GM12878 (cell line): Measurements from ENCODE around the gene FEV. TPM values are rescaled to one million over a fixed set of nuclear protein-coding genes. Genes with fewer than 3 reads are reported as not detected.

Source experiments
- ATAC-seq: fragments of 200-7000 bp; cut with Tn5 transposase; 3 replicates; pipeline ENCODE4 v1.9.1; 2020; ENCODE audit warnings: mild to moderate bottlenecking, moderate library complexity
- BruUV-seq: library from RNA; stranded (reverse); fragments of 400-500 nt; replicated peaks from 2 replicates; lab custom pipeline; 2021; lab: Mats Ljungman, UMichigan
- CTCF ChIA-PET: fragments of 300-600 bp; sonication (Branson Sonifier 250); formaldehyde crosslinking; extraction: SDS; loops from one replicate; lab custom pipeline; 2021; ENCODE audit warnings: inconsistent platforms; lab: Yijun Ruan, JAX
- POLR2A ChIA-PET: fragments of 350-600 bp; formaldehyde crosslinking; extraction: SDS; loops from one replicate; lab custom pipeline; 2021; ENCODE audit warnings: inconsistent platforms; lab: Charles Lee
- RAD21 ChIA-PET: fragments of 300-600 bp; sonication (Branson Sonifier 250); formaldehyde crosslinking; loops from one replicate; lab custom pipeline; 2023; ENCODE audit warnings: antibody characterized with exemption; ENCODE audit not compliant: unreplicated experiment; lab: Charles Lee
- SMC1A ChIA-PET: fragments of 300-600 bp; sonication (Branson Sonifier 250); formaldehyde crosslinking; loops from one replicate; lab custom pipeline; 2023; ENCODE audit not compliant: unreplicated experiment, uncharacterized antibody; lab: Charles Lee
- DNase-seq: peaks from one replicate; pipeline ENCODE4 v3.0.0-alpha.2; 2011; ENCODE audit warnings: low read depth, low spot score
- FAIRE-seq: peaks from 3 replicates; lab custom pipeline; 2011; peaks lifted over from hg19 to GRCh38; lab: Jason Lieb, UNC
- H2AFZ ChIP-seq: 2 replicates; pipeline ENCODE4 v1.6.0; 2011; ENCODE audit warnings: low read depth, low read length, control low read depth; ENCODE audit not compliant: control insufficient read depth
- H3K27ac ChIP-seq: 2 replicates; pipeline ENCODE4 v1.5.1; 2011; ENCODE audit warnings: control low read depth; ENCODE audit not compliant: control insufficient read depth, insufficient read depth
- H3K27me3 ChIP-seq, 2 experiments: replicated peaks in 1 of 2; 2 replicates each; pipeline versions ENCODE4 v1.6.0 to v1.6.1; 2011; ENCODE audit warnings: low read length in 1 of 2; ENCODE audit not compliant: control insufficient read depth in 2 of 2, insufficient read depth in 2 of 2
- H3K36me3 ChIP-seq, 2 experiments: 2 replicates each; pipeline ENCODE4 v1.5.1; 2011; ENCODE audit warnings: low read length in 1 of 2; ENCODE audit not compliant: control insufficient read depth in 2 of 2, insufficient read depth in 2 of 2
- H3K4me1 ChIP-seq: 2 replicates; pipeline ENCODE4 v1.6.1; 2011; ENCODE audit warnings: mild to moderate bottlenecking, low read length, moderate library complexity, mixed read lengths; ENCODE audit not compliant: control insufficient read depth, insufficient read depth
- H3K4me2 ChIP-seq: 2 replicates; pipeline ENCODE4 v1.6.0; 2011; ENCODE audit warnings: control low read depth; ENCODE audit not compliant: control insufficient read depth, insufficient read depth
- H3K4me3 ChIP-seq: fragments of 200-600 bp; sonication (generic); 2 replicates; pipeline ENCODE4 v1.5.1; 2016
- H3K79me2 ChIP-seq: 2 replicates; pipeline ENCODE4 v1.6.0; 2011; ENCODE audit warnings: low read length; ENCODE audit not compliant: control insufficient read depth, insufficient read depth
- H3K9ac ChIP-seq: 2 replicates; pipeline ENCODE4 v1.8.0; 2011; ENCODE audit warnings: low read length, control low read depth, mixed read lengths; ENCODE audit not compliant: control insufficient read depth, insufficient read depth
- H3K9me3 ChIP-seq: replicated peaks from 3 replicates; pipeline ENCODE4 v1.5.1; 2011; ENCODE audit warnings: mild to moderate bottlenecking, low read length; ENCODE audit not compliant: control insufficient read depth, insufficient read depth
- H4K20me1 ChIP-seq: 2 replicates; pipeline ENCODE4 v1.6.0; 2011; ENCODE audit not compliant: control insufficient read depth, insufficient read depth
- CTCF ChIP-seq, 3 experiments: IDR thresholded peaks in 2 of 3; conservative IDR thresholded peaks in 1 of 3; 2 replicates each; pipeline ENCODE4 v1.5.1; 2011; ENCODE audit warnings: low read depth in 3 of 3, low read length in 3 of 3, mild to moderate bottlenecking in 3 of 3, control low read depth in 2 of 3, moderate library complexity in 2 of 3, inconsistent platforms in 1 of 3, mixed read lengths in 1 of 3; ENCODE audit not compliant: control insufficient read depth in 2 of 3, insufficient read depth in 1 of 3; ENCODE audit errors: extremely low read depth in 1 of 3
- JUND ChIP-seq: IDR thresholded peaks from 2 replicates; pipeline ENCODE4 v1.6.1; 2012; ENCODE audit warnings: low read depth, mild to moderate bottlenecking, low read length, improper control_type of control experiment, moderate library complexity
- RAD21 ChIP-seq: IDR thresholded peaks from 2 replicates; pipeline ENCODE4 v1.6.1; 2011; ENCODE audit warnings: mild to moderate bottlenecking, low read depth, low read length, moderate library complexity; ENCODE audit not compliant: insufficient read depth
- WGBS: methylation state at CpG from one replicate; pipeline ENCODE4 v1.1.6; 2016; ENCODE audit warnings: low lambda C conversion rate; ENCODE audit not compliant: insufficient replicate concordance, insufficient coverage; ENCODE audit errors: missing lambda C conversion rate; 5-methylcytosine and 5-hydroxymethylcytosine counted together
- in situ Hi-C: fragments of 300-500 bp; cut with MboI; formaldehyde crosslinking; loops from 9 replicates; pipeline ENCODE4 v1.14.3; 2018; ENCODE audit warnings: mixed read lengths
- intact Hi-C: fragments of 100-400 bp; cut with micrococcal nuclease; formaldehyde crosslinking; loops from one replicate; pipeline ENCODE4 v1.14.2; 2022; ENCODE audit not compliant: unreplicated experiment
- polyA plus RNA-seq, 11 experiments: library from polyadenylated mRNA; depleted of rRNA in 4 of 11; unstranded in 6 of 11; stranded (reverse) in 5 of 11; fragments of >200 nt; fragmentation: Nextera tagmentation in 4 of 11; fragmentation: Illumina TruSeq in 1 of 11; extraction: Ambion mirVana in 4 of 11; extraction: Trizol in 1 of 11; gene quantifications; 1 replicate in 1 of 11; 2 replicates in 10 of 11; pipeline versions ENCODE4 v1.2.1 to v1.2.3, GENCODE V29; 2011 to 2016; ENCODE audit warnings: inconsistent platforms in 2 of 11, missing spikeins in 2 of 11, low read depth in 1 of 11
- total RNA-seq, 4 experiments: library from RNA; depleted of rRNA in 3 of 4; stranded (reverse); fragments of >200 nt in 3 of 4; fragmentation: Illumina TruSeq in 1 of 4; extraction: Trizol in 1 of 4; gene quantifications; 2 replicates each; pipeline versions ENCODE4 v1.2.1 to v1.2.3, GENCODE V29; 2013 to 2021

FEV gene
- total and polyA plus RNA-seq, 10 of the 15 experiments (the other 5 are each of a cell fraction or from before 2014, with no cell fraction given) = not detected

GRCh38 chr2:219003267-219003634 lies 18.3 kb upstream of the FEV start:
- H4K20me1 ChIP-seq = no peaks in the 10 kb centered on the region
- no peak overlapping the region for H3K9ac ChIP-seq
- in situ Hi-C loops (no loop called here), intact Hi-C loops (loop anchor here (2.0 kb wide), 1 partner anchor 150 kb away; no protein-coding TSS in a partner anchor)
- H3K27ac ChIP-seq = no peak overlapping the region
- SMC1A ChIA-PET = no interaction called here
- H3K4me1 ChIP-seq = no peaks in the 10 kb centered on the region
- no peaks in the 10 kb centered on the region for H3K9me3 ChIP-seq
- H3K27me3 ChIP-seq = peaks cover 9 to 19% of the 10 kb centered on the region in 2 experiments
- no peaks in the 10 kb centered on the region for H3K79me2 ChIP-seq
- ATAC-seq (no peak; the same call in 1 of the 3 replicates), DNase-seq (no peak), FAIRE-seq (no peak)
- no peak overlapping the region for H3K4me2 ChIP-seq
- 30% methylated on average over 20 of the region's 20 CpGs for WGBS
- no peak overlapping the region for H2AFZ ChIP-seq
- TF ChIP-seq JUND = no peak
- no peak for TF ChIP-seq RAD21
- 0 out of 6 replicates have a peak, but pooled peaks of 1 of the 3 experiments have one; percentile 5 for TF ChIP-seq CTCF (IDR thresholded peaks at IDR 0.05 in 2 of 3, conservative IDR thresholded peaks at IDR 0.05 in 1 of 3; ENCODE audit: control insufficient read depth in 2 of 3, extremely low read depth in 1 of 3, insufficient read depth in 1 of 3, low read depth in 3 of 3, low read length in 3 of 3)
- RAD21 ChIA-PET = no interaction called here
- no peaks in the 10 kb centered on the region for H3K36me3 ChIP-seq
- no TSS peak for BruUV-seq
- CTCF ChIA-PET = interaction anchor here (2.0 kb wide), 1 partner anchor 23 kb away, joined by 12 read pairs; no protein-coding TSS in a partner anchor
- POLR2A ChIA-PET = no interaction called here
- no peak overlapping the region for H3K4me3 ChIP-seq
